H7 (cell line): ENCODE results near the gene TMEM178A. TPM values are rescaled to one million over a fixed set of nuclear protein-coding genes. Genes with fewer than 3 reads are reported as not detected.

Experiments used
- DNase-seq: peaks from one replicate; pipeline ENCODE4 v3.0.0; 2012
- H3K27me3 ChIP-seq: 2 replicates; pipeline ENCODE4 v1.6.0; 2011; ENCODE audit warnings: mild to moderate bottlenecking, low read length; ENCODE audit not compliant: control insufficient read depth, insufficient read depth
- H3K36me3 ChIP-seq: replicated peaks from 2 replicates; pipeline ENCODE4 v1.5.1; 2011; ENCODE audit warnings: low read length; ENCODE audit not compliant: control insufficient read depth, insufficient read depth
- H3K4me3 ChIP-seq: 2 replicates; pipeline ENCODE4 v1.5.1; 2011; ENCODE audit warnings: low read depth, mild to moderate bottlenecking, control low read depth, low read length, moderate library complexity; ENCODE audit not compliant: insufficient read depth
- total RNA-seq: library from RNA; depleted of rRNA; stranded (reverse); fragments of >200 nt; shearing (Covaris generic); gene quantifications from 2 replicates; pipeline ENCODE4 v1.2.3, GENCODE V29; 2014

Gene TMEM178A
- total RNA-seq, 1 experiment from 2014 or later: 8.1 TPM

- H3K27me3 ChIP-seq: peaks cover 5% of the 10 kb centered on the region
- no peaks in the 10 kb centered on the region for H3K36me3 ChIP-seq
- DNase-seq: no peak
- no peak overlapping the region for H3K4me3 ChIP-seq
Measured at GRCh38 chr2:39659765-39660611, 5.7 kb upstream of the TMEM178A start.

GRCh38 chr2:39660612-39661236, 5.0 kb upstream of the TMEM178A start:
- DNase-seq: no peak
- Histone ChIP-seq H3K27me3 (peaks cover 8% of the 10 kb centered on the region), H3K36me3 (no peaks in the 10 kb centered on the region), H3K4me3 (no peak overlapping the region)

GRCh38 chr2:39661826-39662225, 3.9 kb upstream of the TMEM178A start:
- no peaks in the 10 kb centered on the region for H3K36me3 ChIP-seq
- H3K27me3 ChIP-seq: peaks cover 12% of the 10 kb centered on the region
- no peak overlapping the region for H3K4me3 ChIP-seq
- DNase-seq: no peak

GRCh38 chr2:39663187-39663930, 2.4 kb upstream of the TMEM178A start:
- Histone ChIP-seq H3K36me3 (no peaks in the 10 kb centered on the region), H3K27me3 (peaks cover 24% of the 10 kb centered on the region), H3K4me3 (no peak overlapping the region)
- no peak for DNase-seq

GRCh38 chr2:39664232-39664887, 1.4 kb upstream of the TMEM178A start:
- H3K36me3 ChIP-seq: no peaks in the 10 kb centered on the region
- no peak overlapping the region for H3K4me3 ChIP-seq
- DNase-seq: no peak
- peaks cover 24% of the 10 kb centered on the region for H3K27me3 ChIP-seq

GRCh38 chr2:39664888-39665591, 677 bp upstream of the TMEM178A start:
- Histone ChIP-seq H3K27me3 (peaks cover 24% of the 10 kb centered on the region), H3K4me3 (peak overlapping the region; percentile 52), H3K36me3 (no peaks in the 10 kb centered on the region)
- DNase-seq: peak; percentile 53

- H3K4me3 ChIP-seq: peak overlapping the region; percentile 70
- peaks cover 24% of the 10 kb centered on the region for H3K27me3 ChIP-seq
- no peaks in the 10 kb centered on the region for H3K36me3 ChIP-seq
- DNase-seq: peak; percentile 38
Measured at GRCh38 chr2:39666491-39667101, 879 bp downstream of the TMEM178A start.

GRCh38 chr2:39667104-39667885, 1.6 kb downstream of the TMEM178A start:
- DNase-seq: no peak
- Histone ChIP-seq H3K4me3 (peak overlapping the region; percentile 70), H3K36me3 (no peaks in the 10 kb centered on the region), H3K27me3 (peaks cover 24% of the 10 kb centered on the region)

- peaks cover 24% of the 10 kb centered on the region for H3K27me3 ChIP-seq
- no peak for DNase-seq
- no peak overlapping the region for H3K4me3 ChIP-seq
- no peaks in the 10 kb centered on the region for H3K36me3 ChIP-seq
Measured at GRCh38 chr2:39667886-39668276, 2.2 kb downstream of the TMEM178A start.

GRCh38 chr2:39668576-39669080, 2.9 kb downstream of the TMEM178A start:
- Histone ChIP-seq H3K27me3 (peaks cover 24% of the 10 kb centered on the region), H3K4me3 (no peak overlapping the region), H3K36me3 (no peaks in the 10 kb centered on the region)
- DNase-seq: no peak

GRCh38 chr2:39671604-39672003, 5.9 kb downstream of the TMEM178A start:
- Histone ChIP-seq H3K36me3 (no peaks in the 10 kb centered on the region), H3K4me3 (no peak overlapping the region), H3K27me3 (peaks cover 13% of the 10 kb centered on the region)
- DNase-seq: no peak

- Histone ChIP-seq H3K27me3 (no peaks in the 10 kb centered on the region), H3K4me3 (no peak overlapping the region), H3K36me3 (no peaks in the 10 kb centered on the region)
- no peak for DNase-seq
Measured at GRCh38 chr2:39673018-39673417, 7.3 kb downstream of the TMEM178A start.

GRCh38 chr2:39676342-39676741, 10.6 kb downstream of the TMEM178A start:
- DNase-seq: no peak
- no peak overlapping the region for H3K4me3 ChIP-seq

More at GRCh38 chr2:39676342-39676741, 10.6 kb downstream of the TMEM178A start:
- H3K36me3 ChIP-seq: no peaks in the 10 kb centered on the region
- H3K27me3 ChIP-seq: no peaks in the 10 kb centered on the region
